HTERT RPE-1 (cell line): ENCODE data around the gene AGPAT4.

Experiments used
- in situ Hi-C: fragments of 300-500 bp; cut with MboI; formaldehyde crosslinking; loops from 4 replicates; pipeline ENCODE4 v1.14.3; 2020; ENCODE audit warnings: low sequenced_read_pairs

The AGPAT4 gene

GRCh38 chr6:161141173-161141572 lies 132.7 kb downstream of the AGPAT4 start:
- in situ Hi-C loops: no loop called here

- in situ Hi-C loops: no loop called here
Measured at GRCh38 chr6:161140554-161140875, 133.3 kb downstream of the AGPAT4 start.

GRCh38 chr6:161139766-161140553 lies 133.9 kb downstream of the AGPAT4 start:
- in situ Hi-C loops: no loop called here

GRCh38 chr6:161139304-161139765 lies 134.5 kb downstream of the AGPAT4 start:
- in situ Hi-C loops: no loop called here

GRCh38 chr6:161138543-161139303 lies 135.1 kb downstream of the AGPAT4 start:
- in situ Hi-C loops: no loop called here

- in situ Hi-C loops: no loop called here
Measured at GRCh38 chr6:161137839-161138542, 135.9 kb downstream of the AGPAT4 start.

GRCh38 chr6:161137320-161137719 lies 136.5 kb downstream of the AGPAT4 start:
- in situ Hi-C loops: no loop called here

- in situ Hi-C loops: no loop called here
Measured at GRCh38 chr6:161136655-161137054, 137.2 kb downstream of the AGPAT4 start.

GRCh38 chr6:161135695-161136591 lies 137.9 kb downstream of the AGPAT4 start:
- in situ Hi-C loops: no loop called here

- in situ Hi-C loops: no loop called here
Measured at GRCh38 chr6:161134550-161135298, 139.1 kb downstream of the AGPAT4 start.

GRCh38 chr6:161133963-161134362 lies 139.9 kb downstream of the AGPAT4 start:
- in situ Hi-C loops: no loop called here

GRCh38 chr6:161132384-161132783 lies 141.5 kb downstream of the AGPAT4 start:
- in situ Hi-C loops: no loop called here

- in situ Hi-C loops: no loop called here
Measured at GRCh38 chr6:161130967-161131766, 142.7 kb downstream of the AGPAT4 start.

GRCh38 chr6:161130541-161130940 lies 143.3 kb downstream of the AGPAT4 start:
- in situ Hi-C loops: no loop called here

- in situ Hi-C loops: no loop called here
Measured at GRCh38 chr6:161128680-161129196, 145.1 kb downstream of the AGPAT4 start.

GRCh38 chr6:161128230-161128629 lies 145.6 kb downstream of the AGPAT4 start:
- in situ Hi-C loops: no loop called here

- in situ Hi-C loops: no loop called here
Measured at GRCh38 chr6:161127071-161127740, 146.7 kb downstream of the AGPAT4 start.

- in situ Hi-C loops: no loop called here
Measured at GRCh38 chr6:161125591-161125990, 148.3 kb downstream of the AGPAT4 start.
